HEK293 (cell line): ENCODE results near the gene ADAMTSL3.

ENCODE experiments used
- CTCF ChIA-PET: fragments of 350-600 bp; formaldehyde crosslinking; extraction: SDS; loops from one replicate; lab custom pipeline; 2021; ENCODE audit warnings: antibody characterized with exemption; lab: Yijun Ruan, JAX
- POLR2A ChIA-PET: fragments of 300-600 bp; formaldehyde crosslinking; extraction: SDS; loops from one replicate; lab custom pipeline; 2020; ENCODE audit warnings: antibody characterized with exemption, inconsistent platforms; lab: Yijun Ruan, JAX
- H3K27ac ChIP-seq: fragments of 200-500 bp; sonication (Bioruptor generic); 2 replicates; pipeline ENCODE4 v1.5.1; 2014; ENCODE audit warnings: low read depth, low read length, control low read depth, inconsistent platforms; ENCODE audit errors: extremely low read depth
- H3K36me3 ChIP-seq, 2 experiments: fragments of 200-500 bp in 1 of 2; sonication (Bioruptor generic) in 1 of 2; 1 replicate in 1 of 2; 2 replicates in 1 of 2; pipeline ENCODE4 v1.5.1; 2014 to 2017; ENCODE audit warnings: inconsistent platforms in 2 of 2, low read length in 2 of 2; ENCODE audit not compliant: control insufficient read depth in 2 of 2, insufficient read depth in 1 of 2
- H3K4me1 ChIP-seq: fragments of 200-500 bp; sonication (Bioruptor generic); 2 replicates; pipeline ENCODE4 v1.5.1; 2014; ENCODE audit warnings: mild to moderate bottlenecking, low read length, inconsistent platforms; ENCODE audit not compliant: control insufficient read depth, insufficient read depth
- H3K4me3 ChIP-seq: 2 replicates; pipeline ENCODE4 v1.5.1; 2011; ENCODE audit warnings: low read depth, mild to moderate bottlenecking, control low read depth, low read length, moderate library complexity
- H3K9me3 ChIP-seq: fragments of 200-500 bp; sonication (Bioruptor generic); 2 replicates; pipeline ENCODE4 v1.5.1; 2014; ENCODE audit warnings: low read depth, low read length, inconsistent platforms; ENCODE audit not compliant: control insufficient read depth, insufficient read depth
- GLI4 ChIP-seq: fragments of 450-650 bp; formaldehyde crosslinking; IDR thresholded peaks from 2 replicates; pipeline ENCODE4 v1.5.1; 2016; ENCODE audit warnings: missing biosample characterization, missing genetic modification characterization
- HIC1 ChIP-seq: fragments of 450-650 bp; formaldehyde crosslinking; IDR thresholded peaks from 2 replicates; pipeline ENCODE4 v1.5.1; 2016; ENCODE audit warnings: missing biosample characterization, missing genetic modification characterization
- MEIS1 ChIP-seq: sonication (generic); formaldehyde crosslinking; IDR thresholded peaks from 2 replicates; pipeline ENCODE4 v1.8.1; 2022; ENCODE audit warnings: missing genetic modification reagents, mild to moderate bottlenecking, borderline replicate concordance
- PRDM10 ChIP-seq: fragments of 450-650 bp; formaldehyde crosslinking; IDR thresholded peaks from 2 replicates; pipeline ENCODE4 v1.5.1; 2016; ENCODE audit warnings: missing biosample characterization, missing genetic modification characterization
- SCRT2 ChIP-seq: fragments of 450-650 bp; formaldehyde crosslinking; IDR thresholded peaks from 2 replicates; pipeline ENCODE4 v1.5.1; 2016; ENCODE audit warnings: missing biosample characterization, missing genetic modification characterization
- ZNF214 ChIP-seq: fragments of 450-650 bp; formaldehyde crosslinking; IDR thresholded peaks from 2 replicates; pipeline ENCODE4 v1.5.1; 2017; ENCODE audit warnings: missing biosample characterization, mild to moderate bottlenecking, missing genetic modification characterization, borderline replicate concordance
- ZNF26 ChIP-seq: fragments of 450-650 bp; formaldehyde crosslinking; IDR thresholded peaks from 2 replicates; pipeline ENCODE4 v1.5.1; 2016; ENCODE audit warnings: missing biosample characterization, missing genetic modification characterization
- ZNF266 ChIP-seq: fragments of 450-650 bp; formaldehyde crosslinking; IDR thresholded peaks from 2 replicates; pipeline ENCODE4 v1.5.1; 2016; ENCODE audit warnings: missing biosample characterization, missing genetic modification characterization, low read depth
- ZNF391 ChIP-seq: fragments of 450-650 bp; formaldehyde crosslinking; IDR thresholded peaks from 2 replicates; pipeline ENCODE4 v1.5.1; 2016; ENCODE audit warnings: low read depth, missing biosample characterization, missing genetic modification characterization, borderline replicate concordance
- ZNF473 ChIP-seq: fragments of 450-650 bp; formaldehyde crosslinking; IDR thresholded peaks from 2 replicates; pipeline ENCODE4 v1.5.1; 2017; ENCODE audit warnings: missing biosample characterization, missing genetic modification characterization
- ZNF501 ChIP-seq: fragments of 450-650 bp; formaldehyde crosslinking; IDR thresholded peaks from 2 replicates; pipeline ENCODE4 v1.5.1; 2016; ENCODE audit warnings: missing biosample characterization, missing genetic modification characterization
- ZNF529 ChIP-seq: fragments of 450-650 bp; formaldehyde crosslinking; IDR thresholded peaks from 2 replicates; pipeline ENCODE4 v1.5.1; 2017; ENCODE audit warnings: missing genetic modification characterization, missing biosample characterization; ENCODE audit not compliant: insufficient replicate concordance
- ZNF677 ChIP-seq: fragments of 450-650 bp; IDR thresholded peaks from 2 replicates; pipeline ENCODE4 v1.5.0; 2018; ENCODE audit warnings: missing biosample characterization, mild to moderate bottlenecking, missing genetic modification characterization, moderate library complexity
- ZSCAN18 ChIP-seq: fragments of 450-650 bp; formaldehyde crosslinking; IDR thresholded peaks from 2 replicates; pipeline ENCODE4 v1.5.1; 2016; ENCODE audit warnings: missing biosample characterization, missing genetic modification characterization
- TF ChIP-seq, protein P1 (sequence below): fragments of 450-650 bp; formaldehyde crosslinking; IDR thresholded peaks from 2 replicates; pipeline ENCODE4 v1.5.1; 2017; ENCODE audit warnings: missing biosample characterization, missing genetic modification characterization

The ADAMTSL3 gene

DNA sequence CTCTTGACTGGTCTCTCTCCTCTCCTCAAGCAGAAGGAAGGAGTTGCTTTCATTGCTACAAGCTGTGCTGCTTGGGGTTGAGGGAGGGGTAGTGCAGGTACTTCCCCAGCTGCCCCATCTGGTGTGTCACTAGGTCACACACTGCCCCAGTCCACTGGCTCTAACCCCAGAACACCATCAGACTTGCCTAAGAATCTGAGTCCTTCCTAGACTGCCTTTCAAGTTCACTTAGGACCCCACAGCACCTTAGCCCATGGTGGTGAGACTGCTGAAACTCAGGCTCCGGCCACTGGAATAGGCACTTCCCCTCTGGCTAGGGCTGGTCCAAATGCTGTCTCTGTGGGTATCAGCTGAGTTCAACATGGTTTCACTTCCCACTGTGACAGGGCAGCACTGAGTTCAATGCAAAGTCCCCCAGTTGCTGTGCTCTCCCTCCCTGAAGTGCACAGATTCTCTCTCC, 301.9 kb downstream of the ADAMTSL3 start:
- CTCF ChIA-PET: no interaction called here

DNA sequence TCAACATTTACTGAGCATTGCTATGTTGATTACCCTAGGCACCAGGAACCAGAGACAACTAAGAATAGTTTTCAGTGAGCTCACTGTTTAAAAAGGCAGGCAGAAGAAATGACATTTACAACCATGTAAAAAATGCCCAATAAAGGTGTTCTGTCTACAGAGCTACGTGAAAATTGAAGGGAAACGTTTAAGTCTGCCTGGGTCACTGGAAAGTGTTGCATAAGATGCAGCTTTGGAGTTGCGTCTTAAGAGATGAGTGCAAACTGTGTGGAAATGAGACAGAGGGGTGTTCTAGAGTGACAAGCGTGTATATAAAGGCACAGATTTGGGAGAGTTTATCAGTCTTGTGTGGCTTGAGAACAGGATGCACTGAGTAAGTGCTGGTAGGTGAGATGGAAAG, 303.0 kb downstream of the ADAMTSL3 start:
- CTCF ChIA-PET: no interaction called here
- POLR2A ChIA-PET: no interaction called here
- Histone ChIP-seq H3K27ac (no peak overlapping the region), H3K4me3 (no peak overlapping the region), H3K4me1 (no peaks in the 10 kb centered on the region), H3K9me3 (no peaks in the 10 kb centered on the region; the same call in 1 of the 2 replicates), H3K36me3 (no peaks in the 10 kb centered on the region)
- TF ChIP-seq PRDM10 (tag by site-specific recombination): no peak
- no peak for TF ChIP-seq MEIS1 (CRISPR knock-in tag)
- TF ChIP-seq ZNF529: no peak
- TF ChIP-seq, protein P1, sequence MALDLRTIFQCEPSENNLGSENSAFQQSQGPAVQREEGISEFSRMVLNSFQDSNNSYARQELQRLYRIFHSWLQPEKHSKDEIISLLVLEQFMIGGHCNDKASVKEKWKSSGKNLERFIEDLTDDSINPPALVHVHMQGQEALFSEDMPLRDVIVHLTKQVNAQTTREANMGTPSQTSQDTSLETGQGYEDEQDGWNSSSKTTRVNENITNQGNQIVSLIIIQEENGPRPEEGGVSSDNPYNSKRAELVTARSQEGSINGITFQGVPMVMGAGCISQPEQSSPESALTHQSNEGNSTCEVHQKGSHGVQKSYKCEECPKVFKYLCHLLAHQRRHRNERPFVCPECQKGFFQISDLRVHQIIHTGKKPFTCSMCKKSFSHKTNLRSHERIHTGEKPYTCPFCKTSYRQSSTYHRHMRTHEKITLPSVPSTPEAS: no peak
- TF ChIP-seq ZNF473 (tag by site-specific recombination): no peak
- no peak for TF ChIP-seq ZNF391 (tag by site-specific recombination)
- no peak for TF ChIP-seq ZNF677 (tag by site-specific recombination)
- TF ChIP-seq ZNF266 (tag by site-specific recombination): no peak
- TF ChIP-seq ZSCAN18: no peak
- no peak for TF ChIP-seq ZNF501 (tag by site-specific recombination)
- no peak for TF ChIP-seq ZNF214
- TF ChIP-seq HIC1 (tag by site-specific recombination): no peak
- TF ChIP-seq ZNF26: no peak
- no peak for TF ChIP-seq GLI4 (tag by site-specific recombination)

More for the DNA sequence above, 301.9 kb downstream of the ADAMTSL3 start:
- no peak overlapping the region for H3K27ac ChIP-seq
- no peak overlapping the region for H3K4me3 ChIP-seq
- no peaks in the 10 kb centered on the region; the same call in 1 of the 2 replicates for H3K9me3 ChIP-seq
- H3K36me3 ChIP-seq: no peaks in the 10 kb centered on the region
- H3K4me1 ChIP-seq: no peaks in the 10 kb centered on the region
- POLR2A ChIA-PET: no interaction called here
- TF ChIP-seq SCRT2: no peak
